Tibial artery (tissue), 4 donors: ENCODE data around the gene PGGHG.
A peak's percentile ranks its signal among the peaks of the same experiment; 100 is the strongest.

Experiments used
- DNase-seq, 2 donors: peaks; one replicate each; pipeline ENCODE4 v3.0.0-alpha.2; 2019
- H3K27ac ChIP-seq, 2 donors: fragments of 200-600 bp; sonication (generic) in 1 of 2; 1 replicate in 1 of 2; 2 replicates in 1 of 2; pipeline ENCODE4 v1.5.1; 2018 to 2019; ENCODE audit warnings: mild to moderate bottlenecking in 1 of 2
- H3K27me3 ChIP-seq, 2 donors: fragments of 200-600 bp; sonication (generic) in 1 of 2; one replicate each; pipeline versions ENCODE4 v1.5.1 to v1.6.0; 2016 to 2019
- H3K36me3 ChIP-seq, 3 donors: fragments of 200-600 bp; sonication (generic) in 2 of 3; one replicate each; pipeline ENCODE4 v1.5.1; 2016 to 2019; ENCODE audit warnings: mild to moderate bottlenecking in 2 of 3
- H3K4me1 ChIP-seq, 4 donors: fragments of 200-600 bp; sonication (generic) in 2 of 4; 1 replicate in 3 of 4; 2 replicates in 1 of 4; pipeline ENCODE4 v1.5.1; 2016 to 2019
- H3K4me3 ChIP-seq, 2 donors: fragments of 200-600 bp; sonication (generic) in 1 of 2; 1 replicate in 1 of 2; 2 replicates in 1 of 2; pipeline ENCODE4 v1.5.1; 2018 to 2019; ENCODE audit warnings: mild to moderate bottlenecking in 2 of 2
- H3K9me3 ChIP-seq, 3 donors: fragments of 200-600 bp; sonication (generic) in 1 of 3; one replicate each; pipeline ENCODE4 v1.5.1; 2016 to 2019
- intact Hi-C: fragments of 100-400 bp; cut with DNase I; formaldehyde crosslinking; loops from one replicate; pipeline ENCODE4 v1.15.0; 2023; ENCODE audit warnings: low total_unique reads
- TF ChIP-seq, protein P1 (sequence below), 2 experiments: fragments of 200-600 bp in 1 of 2; fragments of 450-650 bp in 1 of 2; IDR thresholded peaks; one replicate each; pipeline ENCODE4 v1.5.1; 2017 to 2019; ENCODE audit warnings: antibody characterized with exemption in 2 of 2, mild to moderate bottlenecking in 1 of 2, moderate library complexity in 1 of 2

Gene PGGHG

DNA sequence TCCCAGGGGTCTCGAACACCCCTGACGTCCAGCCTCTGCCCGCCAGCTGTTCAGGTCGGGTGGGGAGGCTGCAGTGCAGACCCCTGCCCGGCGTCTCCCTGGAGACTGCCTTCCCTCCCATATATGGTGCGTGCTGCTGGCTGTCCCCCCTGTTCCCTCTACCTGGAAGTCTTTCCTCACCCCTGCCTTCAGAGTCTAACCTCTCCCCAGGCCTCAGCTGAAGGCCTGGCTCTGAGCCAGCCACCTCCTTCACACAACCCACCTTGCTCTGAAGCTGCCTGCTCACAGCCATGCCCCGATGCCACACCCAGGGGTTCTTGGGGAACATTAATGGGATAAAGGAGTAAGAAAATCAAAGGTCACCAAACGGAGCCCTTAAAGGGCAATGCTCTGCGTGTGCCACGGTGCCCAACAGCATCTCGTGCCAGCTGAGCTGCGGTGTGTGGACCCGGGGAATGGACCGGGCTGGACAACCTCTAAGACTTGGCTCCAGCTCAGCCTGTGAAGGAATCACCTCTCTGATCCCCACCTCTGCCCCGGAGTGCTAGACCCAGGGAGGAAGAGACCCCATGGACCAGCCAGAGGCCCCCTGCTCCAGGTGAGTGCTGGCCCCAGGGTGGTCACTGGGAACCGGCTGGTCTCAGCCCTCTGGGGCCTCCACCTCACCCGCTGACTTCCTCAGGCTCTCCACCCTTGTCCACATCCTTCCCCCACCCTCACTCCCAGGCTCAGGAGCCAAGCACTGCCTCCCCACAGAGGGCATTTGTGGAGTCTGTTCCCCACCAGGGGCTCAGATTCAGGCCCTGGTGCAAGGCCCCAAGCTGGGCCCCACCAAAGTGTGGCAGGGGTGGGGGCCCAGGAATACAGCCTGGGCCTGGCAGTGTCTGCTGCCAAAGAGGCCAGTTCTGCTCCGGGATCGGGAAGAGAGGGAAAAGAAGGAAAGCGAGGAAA is 10.7 kb upstream of the PGGHG start, which contains the start of gene NLRP6:
TSS of gene NLRP6 (plus strand) at position 407 of the 951 bp plus-strand sequence. CDS start at position 570, 163 bp downstream.
- H3K4me1 ChIP-seq: peaks cover 0 to 30% (median 16%) of the 10 kb centered on the region in 4 donors
- DNase-seq: peak in 1 of 2 donors; percentile 51
- H3K36me3 ChIP-seq: no peaks in the 10 kb centered on the region
- intact Hi-C loops: no loop called here
- peaks cover 0 to 58% of the 10 kb centered on the region in 2 donors for H3K27me3 ChIP-seq
- no peaks in the 10 kb centered on the region for H3K9me3 ChIP-seq
- H3K27ac ChIP-seq: no peak within 1 kb of the TSS
- TF ChIP-seq, protein P1, sequence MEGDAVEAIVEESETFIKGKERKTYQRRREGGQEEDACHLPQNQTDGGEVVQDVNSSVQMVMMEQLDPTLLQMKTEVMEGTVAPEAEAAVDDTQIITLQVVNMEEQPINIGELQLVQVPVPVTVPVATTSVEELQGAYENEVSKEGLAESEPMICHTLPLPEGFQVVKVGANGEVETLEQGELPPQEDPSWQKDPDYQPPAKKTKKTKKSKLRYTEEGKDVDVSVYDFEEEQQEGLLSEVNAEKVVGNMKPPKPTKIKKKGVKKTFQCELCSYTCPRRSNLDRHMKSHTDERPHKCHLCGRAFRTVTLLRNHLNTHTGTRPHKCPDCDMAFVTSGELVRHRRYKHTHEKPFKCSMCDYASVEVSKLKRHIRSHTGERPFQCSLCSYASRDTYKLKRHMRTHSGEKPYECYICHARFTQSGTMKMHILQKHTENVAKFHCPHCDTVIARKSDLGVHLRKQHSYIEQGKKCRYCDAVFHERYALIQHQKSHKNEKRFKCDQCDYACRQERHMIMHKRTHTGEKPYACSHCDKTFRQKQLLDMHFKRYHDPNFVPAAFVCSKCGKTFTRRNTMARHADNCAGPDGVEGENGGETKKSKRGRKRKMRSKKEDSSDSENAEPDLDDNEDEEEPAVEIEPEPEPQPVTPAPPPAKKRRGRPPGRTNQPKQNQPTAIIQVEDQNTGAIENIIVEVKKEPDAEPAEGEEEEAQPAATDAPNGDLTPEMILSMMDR (IDR thresholded peaks at IDR 0.05): no peak
- peak within 1 kb of the TSS in 1 of 2 donors; percentile 38 for H3K4me3 ChIP-seq

DNA sequence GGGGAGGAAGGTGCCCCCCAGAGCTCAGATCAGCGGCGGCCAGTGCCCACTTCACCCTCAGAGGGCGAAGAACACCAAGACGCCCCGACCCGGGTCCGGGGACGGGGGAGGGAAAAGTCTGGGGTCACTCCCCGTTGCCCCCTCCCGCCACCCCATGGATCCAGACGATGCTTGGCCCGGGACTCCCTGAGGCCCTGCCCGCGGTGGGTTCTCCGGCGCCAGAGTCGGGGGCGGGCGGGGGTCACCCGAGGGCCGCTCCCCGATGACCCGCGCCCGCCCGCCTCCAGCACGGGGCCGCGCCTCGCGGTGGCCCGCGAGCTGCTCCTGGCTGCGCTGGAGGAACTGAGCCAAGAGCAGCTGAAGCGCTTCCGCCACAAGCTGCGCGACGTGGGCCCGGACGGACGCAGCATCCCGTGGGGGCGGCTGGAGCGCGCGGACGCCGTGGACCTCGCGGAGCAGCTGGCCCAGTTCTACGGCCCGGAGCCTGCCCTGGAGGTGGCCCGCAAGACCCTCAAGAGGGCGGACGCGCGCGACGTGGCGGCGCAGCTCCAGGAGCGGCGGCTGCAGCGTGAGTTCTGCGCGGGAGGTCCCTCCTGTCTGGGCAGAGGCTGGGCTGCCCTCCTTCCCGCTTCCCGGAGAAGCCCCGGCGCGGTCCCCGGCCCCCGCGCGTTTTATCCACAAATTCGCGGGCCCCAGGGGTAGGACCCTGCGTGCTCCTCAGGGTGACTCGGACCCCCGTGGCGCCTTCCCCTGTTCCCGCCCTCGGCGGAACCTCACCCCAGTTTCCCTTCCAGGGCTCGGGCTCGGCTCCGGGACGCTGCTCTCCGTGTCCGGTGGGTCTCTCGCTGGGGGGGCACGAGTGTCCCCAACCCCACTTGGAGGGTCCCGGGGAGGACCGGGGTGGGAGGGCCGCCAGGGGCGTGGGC is 9.6 kb upstream of the PGGHG start:
- H3K4me1 ChIP-seq: peaks cover 0 to 30% (median 16%) of the 10 kb centered on the region in 4 donors
- intact Hi-C loops: no loop called here
- no peaks in the 10 kb centered on the region for H3K9me3 ChIP-seq
- H3K27ac ChIP-seq: no peak overlapping the region
- no peaks in the 10 kb centered on the region for H3K36me3 ChIP-seq
- peak in 1 of 2 donors; percentile 61 for DNase-seq
- peak overlapping the region in 1 of 2 donors; percentile 38 for H3K4me3 ChIP-seq
- TF ChIP-seq, protein P1 (IDR thresholded peaks at IDR 0.05): no peak
- peaks cover 0 to 67% of the 10 kb centered on the region in 2 donors for H3K27me3 ChIP-seq

DNA sequence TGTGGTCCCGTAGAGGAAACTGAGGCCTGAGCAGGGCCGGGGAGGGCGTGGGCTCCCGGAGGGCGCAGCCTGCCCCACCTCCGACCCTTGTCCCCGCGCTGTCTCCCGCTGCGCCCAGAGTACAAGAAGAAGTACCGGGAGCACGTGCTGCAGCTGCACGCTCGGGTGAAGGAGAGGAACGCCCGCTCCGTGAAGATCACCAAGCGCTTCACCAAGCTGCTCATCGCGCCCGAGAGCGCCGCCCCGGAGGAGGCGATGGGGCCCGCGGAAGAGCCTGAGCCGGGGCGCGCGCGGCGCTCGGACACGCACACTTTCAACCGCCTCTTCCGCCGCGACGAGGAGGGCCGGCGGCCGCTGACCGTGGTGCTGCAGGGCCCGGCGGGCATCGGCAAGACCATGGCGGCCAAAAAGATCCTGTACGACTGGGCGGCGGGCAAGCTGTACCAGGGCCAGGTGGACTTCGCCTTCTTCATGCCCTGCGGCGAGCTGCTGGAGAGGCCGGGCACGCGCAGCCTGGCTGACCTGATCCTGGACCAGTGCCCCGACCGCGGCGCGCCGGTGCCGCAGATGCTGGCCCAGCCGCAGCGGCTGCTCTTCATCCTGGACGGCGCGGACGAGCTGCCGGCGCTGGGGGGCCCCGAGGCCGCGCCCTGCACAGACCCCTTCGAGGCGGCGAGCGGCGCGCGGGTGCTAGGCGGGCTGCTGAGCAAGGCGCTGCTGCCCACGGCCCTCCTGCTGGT is 8.8 kb upstream of the PGGHG start:
- peaks cover 0 to 30% (median 16%) of the 10 kb centered on the region in 4 donors for H3K4me1 ChIP-seq
- TF ChIP-seq, protein P1 (IDR thresholded peaks at IDR 0.05): no peak
- peak in 1 of 2 donors; percentile 58 for DNase-seq
- H3K9me3 ChIP-seq: no peaks in the 10 kb centered on the region
- peak overlapping the region in 1 of 2 donors; percentile 38 for H3K4me3 ChIP-seq
- intact Hi-C loops: no loop called here
- no peak overlapping the region for H3K27ac ChIP-seq
- no peaks in the 10 kb centered on the region for H3K36me3 ChIP-seq
- H3K27me3 ChIP-seq: peaks cover 0 to 76% of the 10 kb centered on the region in 2 donors

DNA sequence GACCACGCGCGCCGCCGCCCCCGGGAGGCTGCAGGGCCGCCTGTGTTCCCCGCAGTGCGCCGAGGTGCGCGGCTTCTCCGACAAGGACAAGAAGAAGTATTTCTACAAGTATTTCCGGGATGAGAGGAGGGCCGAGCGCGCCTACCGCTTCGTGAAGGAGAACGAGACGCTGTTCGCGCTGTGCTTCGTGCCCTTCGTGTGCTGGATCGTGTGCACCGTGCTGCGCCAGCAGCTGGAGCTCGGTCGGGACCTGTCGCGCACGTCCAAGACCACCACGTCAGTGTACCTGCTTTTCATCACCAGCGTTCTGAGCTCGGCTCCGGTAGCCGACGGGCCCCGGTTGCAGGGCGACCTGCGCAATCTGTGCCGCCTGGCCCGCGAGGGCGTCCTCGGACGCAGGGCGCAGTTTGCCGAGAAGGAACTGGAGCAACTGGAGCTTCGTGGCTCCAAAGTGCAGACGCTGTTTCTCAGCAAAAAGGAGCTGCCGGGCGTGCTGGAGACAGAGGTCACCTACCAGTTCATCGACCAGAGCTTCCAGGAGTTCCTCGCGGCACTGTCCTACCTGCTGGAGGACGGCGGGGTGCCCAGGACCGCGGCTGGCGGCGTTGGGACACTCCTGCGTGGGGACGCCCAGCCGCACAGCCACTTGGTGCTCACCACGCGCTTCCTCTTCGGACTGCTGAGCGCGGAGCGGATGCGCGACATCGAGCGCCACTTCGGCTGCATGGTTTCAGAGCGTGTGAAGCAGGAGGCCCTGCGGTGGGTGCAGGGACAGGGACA is 8.0 kb upstream of the PGGHG start:
- Histone ChIP-seq H3K27me3 (peaks cover 0 to 83% of the 10 kb centered on the region in 2 donors), H3K9me3 (no peaks in the 10 kb centered on the region), H3K4me3 (peak overlapping the region in 1 of 2 donors; percentile 38), H3K27ac (no peak overlapping the region), H3K4me1 (peaks cover 0 to 30% (median 16%) of the 10 kb centered on the region in 4 donors), H3K36me3 (no peaks in the 10 kb centered on the region)
- DNase-seq: peak in 1 of 2 donors; percentile 65
- intact Hi-C loops: no loop called here
- TF ChIP-seq, protein P1 (IDR thresholded peaks at IDR 0.05): no peak
